Left renal pelvis (tissue), 4 donors: ENCODE measurements around the gene NDRG4. TPM values are rescaled to one million over a fixed set of nuclear protein-coding genes. Genes with fewer than 3 reads are reported as not detected.
A peak's percentile ranks its signal among the peaks of the same experiment; 100 is the strongest.

Experiments used
- DNase-seq, 4 donors: peaks; one replicate each; pipeline ENCODE4 v3.0.0-alpha.2; 2013; ENCODE audit warnings: low read depth in 4 of 4, low spot score in 3 of 4
- polyA plus RNA-seq, 4 donors: library from polyadenylated mRNA; unstranded; fragments of 120-200 nt; gene quantifications; one replicate each; pipeline ENCODE4 v1.2.1, GENCODE V29; 2013; ENCODE audit not compliant: insufficient read length in 4 of 4

Gene NDRG4
- 1 to 10 TPM; 5.1 to 9.9 (median 9.5) TPM for polyA plus RNA-seq

DNA sequence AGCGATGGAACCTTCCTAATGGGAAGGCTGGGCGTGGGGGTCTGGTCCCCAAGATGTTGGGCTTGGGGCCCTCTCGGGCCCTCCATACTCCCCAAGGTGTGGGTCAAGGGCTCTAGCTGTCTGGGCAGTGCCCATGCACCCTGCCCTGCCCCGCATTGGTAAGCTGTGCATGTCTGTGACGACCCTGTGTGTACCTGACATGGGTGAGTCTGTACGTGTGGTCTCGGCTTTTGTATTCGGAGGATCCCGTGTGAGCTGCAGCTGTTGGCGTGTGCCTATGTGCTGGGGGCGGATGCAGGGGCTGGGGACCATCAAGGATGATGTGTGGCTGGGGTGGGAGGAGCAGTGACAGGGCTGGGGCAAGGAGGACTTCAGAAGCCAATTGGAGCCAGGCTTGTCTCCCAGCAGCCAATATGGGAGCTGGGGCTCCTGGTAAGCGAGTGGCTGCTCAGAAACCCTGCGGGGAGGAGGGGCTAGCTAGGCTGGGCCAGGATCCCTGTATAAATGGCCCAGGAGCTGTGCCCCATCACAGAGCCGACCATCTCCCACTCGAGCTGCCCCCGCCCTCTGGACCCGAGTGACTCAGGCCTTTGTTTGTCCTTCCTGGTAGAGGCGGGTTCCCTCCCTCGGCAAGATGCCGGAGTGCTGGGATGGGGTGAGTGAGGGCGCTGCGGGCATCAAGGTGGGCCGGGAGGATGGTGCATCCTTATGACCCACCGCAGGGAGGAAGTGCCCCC, at the start of gene NDRG4:
Gene NDRG4 (plus strand): TSS at position 529 of the 737 bp plus-strand sequence. CDS start 106 bp downstream, at position 635.
- peak in 2 of 4 donors; percentile 71 to 73 for DNase-seq

DNA sequence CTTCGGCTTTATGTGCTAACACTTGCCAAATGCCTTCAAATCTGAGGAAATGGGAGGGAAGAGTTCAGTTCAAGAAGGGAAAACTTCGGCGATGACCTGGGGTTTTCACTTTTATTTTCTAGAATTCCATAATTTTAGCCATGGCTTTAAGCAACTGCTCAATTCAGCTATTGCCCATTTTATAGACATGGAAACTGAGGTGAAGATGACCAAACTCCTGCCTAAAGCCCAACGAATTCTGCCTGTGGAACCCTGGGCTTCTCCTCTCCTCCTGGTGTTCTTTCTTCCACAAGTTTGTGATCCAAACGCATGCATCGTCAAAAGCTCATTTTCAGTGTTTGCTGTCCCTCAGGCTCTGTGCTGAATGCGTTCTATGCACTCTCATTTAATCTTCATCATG, 49.4 kb upstream of the NDRG4 start:
- DNase-seq = no peak

- DNase-seq = no peak
Observed at GRCh38 chr16:58451265-58451689, 48.7 kb upstream of the NDRG4 start.

- DNase-seq = no peak
Observed at GRCh38 chr16:58451945-58452401, 48.0 kb upstream of the NDRG4 start.

GRCh38 chr16:58452640-58453039, 47.3 kb upstream of the NDRG4 start:
- DNase-seq = no peak

DNA sequence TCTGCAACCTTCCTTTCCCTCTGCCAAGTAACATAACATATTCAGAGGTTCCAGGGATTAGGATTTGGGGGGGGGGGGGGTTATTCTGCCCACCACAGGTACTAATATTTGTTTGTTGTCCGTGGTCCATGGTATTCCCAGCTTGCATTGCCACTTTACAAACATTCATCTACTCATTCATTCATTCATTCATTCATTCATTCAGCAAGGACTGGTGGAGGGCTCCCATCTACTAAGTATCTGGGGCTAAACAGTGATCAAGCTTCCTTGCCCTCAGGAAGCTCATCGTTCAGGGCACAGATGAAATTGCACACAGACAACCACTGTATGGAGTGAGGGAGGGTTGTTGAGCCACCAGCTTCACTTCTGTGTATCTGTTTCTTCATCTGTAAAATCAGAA, 45.8 kb upstream of the NDRG4 start:
- DNase-seq = no peak

- no peak for DNase-seq
Observed at GRCh38 chr16:58454856-58455255, 45.1 kb upstream of the NDRG4 start.

GRCh38 chr16:58455750-58456149, 44.2 kb upstream of the NDRG4 start:
- DNase-seq = no peak

GRCh38 chr16:58456193-58456592, 43.8 kb upstream of the NDRG4 start:
- no peak for DNase-seq

- no peak for DNase-seq
Observed at GRCh38 chr16:58458606-58459343, 41.2 kb upstream of the NDRG4 start.

GRCh38 chr16:58459344-58460218, 40.4 kb upstream of the NDRG4 start:
- no peak for DNase-seq

- DNase-seq = no peak
Observed at GRCh38 chr16:58460219-58460610, 39.7 kb upstream of the NDRG4 start.

- DNase-seq = no peak
Observed at GRCh38 chr16:58461056-58461455, 38.9 kb upstream of the NDRG4 start.

DNA sequence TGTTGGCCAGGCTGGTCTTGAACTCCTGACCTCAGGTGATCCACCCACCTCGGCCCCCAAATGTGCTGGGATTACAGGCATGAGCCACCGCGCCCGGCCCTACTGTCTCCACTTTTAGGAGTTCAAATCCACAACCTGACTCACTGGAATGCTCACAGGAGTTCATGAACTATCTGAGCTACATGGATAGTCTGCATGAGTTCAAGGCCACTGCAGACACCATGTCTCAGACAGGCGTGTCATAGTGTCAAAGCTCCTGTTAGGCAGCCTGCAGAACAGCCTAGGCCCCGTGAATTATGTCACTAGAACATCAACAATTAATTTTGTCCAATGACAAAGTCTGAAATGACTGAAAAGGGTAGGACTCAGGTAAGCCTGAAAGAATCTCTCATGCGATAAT, 38.3 kb upstream of the NDRG4 start:
- DNase-seq = no peak

DNA sequence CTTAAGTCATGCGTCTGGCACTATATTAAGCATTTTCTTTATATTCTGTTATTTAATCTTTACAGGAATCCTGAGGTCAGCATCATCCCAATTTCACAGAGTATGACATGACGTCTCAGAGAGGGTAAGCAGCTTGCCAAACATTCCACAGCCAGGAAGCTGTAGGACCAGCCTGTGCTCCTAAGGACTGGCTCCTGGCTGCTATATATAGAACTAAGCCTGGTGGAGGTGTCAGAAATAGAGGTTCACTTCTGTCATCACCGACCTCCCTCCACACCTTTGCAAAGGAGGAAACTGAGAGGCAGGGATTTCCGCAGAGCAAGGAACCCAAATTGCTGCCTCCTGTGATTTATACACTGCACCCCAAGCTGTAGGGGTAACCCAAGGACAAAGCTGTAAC, 37.9 kb upstream of the NDRG4 start:
- DNase-seq = no peak

- no peak for DNase-seq
Observed at GRCh38 chr16:58462499-58462996, 37.4 kb upstream of the NDRG4 start.

DNA sequence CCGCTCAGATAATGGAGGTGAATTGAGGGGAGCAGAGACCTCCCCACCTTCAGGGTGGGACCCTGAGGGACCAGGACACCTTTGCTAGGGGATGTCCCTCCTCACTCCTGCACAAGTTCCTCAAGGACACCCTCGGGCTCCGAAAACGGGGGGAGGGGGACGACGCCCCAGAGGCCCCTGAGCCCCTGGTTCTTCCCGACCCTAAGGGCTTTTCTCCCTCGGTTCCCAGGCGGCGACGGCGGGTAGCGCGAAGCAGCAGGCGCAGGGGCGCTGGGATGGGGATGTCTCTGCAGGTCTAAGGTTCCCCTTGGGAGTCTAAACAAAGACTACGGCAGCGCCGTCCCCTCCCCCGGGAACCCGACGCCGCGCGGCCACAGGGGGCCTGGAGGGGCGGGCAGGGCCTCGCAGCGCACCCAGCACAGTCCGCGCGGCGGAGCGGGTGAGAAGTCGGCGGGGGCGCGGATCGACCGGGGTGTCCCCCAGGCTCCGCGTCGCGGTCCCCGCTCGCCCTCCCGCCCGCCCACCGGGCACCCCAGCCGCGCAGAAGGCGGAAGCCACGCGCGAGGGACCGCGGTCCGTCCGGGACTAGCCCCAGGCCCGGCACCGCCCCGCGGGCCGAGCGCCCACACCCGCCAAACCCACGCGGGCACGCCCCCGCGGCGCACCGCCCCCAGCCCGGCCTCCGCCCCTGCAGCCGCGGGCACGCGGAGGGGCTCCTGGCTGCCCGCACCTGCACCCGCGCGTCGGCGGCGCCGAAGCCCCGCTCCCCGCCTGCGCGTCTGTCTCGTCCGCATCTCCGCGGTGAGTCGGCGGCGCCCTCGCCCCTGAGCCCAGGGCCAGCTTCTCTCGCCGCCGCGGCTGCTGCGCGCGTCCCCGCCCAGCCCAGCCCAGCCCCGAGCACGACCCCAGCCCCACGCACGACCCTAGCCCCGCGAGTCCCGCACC, 36.7 kb upstream of the NDRG4 start:
- no peak for DNase-seq

GRCh38 chr16:58464047-58464915, 35.7 kb upstream of the NDRG4 start:
- DNase-seq = no peak
